Glomerular endothelial cell (primary cell): ENCODE results near the gene GJC3. TPM values are rescaled to one million over a fixed set of nuclear protein-coding genes. Genes with fewer than 3 reads are reported as not detected.
"Not testable (repeated sequence)": the region's sequence is repeated elsewhere in the genome, so short reads cannot be mapped to it uniquely, and the experiment has no call there.

Source experiments
- DNase-seq: peaks from one replicate; pipeline ENCODE4 v3.0.0-alpha.2; 2011; ENCODE audit warnings: low read depth, low spot score; ENCODE audit errors: extremely low read depth
- total RNA-seq: library from RNA; depleted of rRNA; stranded (reverse); fragments of >200 nt; gene quantifications from 2 replicates; pipeline ENCODE4 v1.2.3, GENCODE V29; 2015

GJC3 gene
- total RNA-seq, 1 donor from 2014 or later: 0.99 TPM

DNA sequence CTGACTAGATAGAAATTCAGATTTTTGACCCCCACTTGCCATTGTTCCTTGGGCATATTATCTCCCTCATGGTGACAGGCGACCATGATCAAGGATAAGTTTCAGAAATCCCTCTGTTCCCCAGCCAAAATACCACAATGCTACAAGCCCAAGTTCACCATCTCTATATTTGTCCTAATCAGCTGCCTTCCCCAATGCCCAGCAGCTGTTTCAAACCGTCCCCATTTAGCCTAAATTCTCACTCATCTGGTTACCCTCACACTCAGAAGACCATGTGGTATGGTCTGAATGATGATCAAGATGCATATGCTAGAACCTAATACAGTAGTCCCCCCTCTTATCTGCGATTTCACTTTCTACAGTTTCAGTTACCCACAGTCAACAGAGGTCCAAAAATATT, 956 bp upstream of the GJC3 start:
- DNase-seq: no peak

DNA sequence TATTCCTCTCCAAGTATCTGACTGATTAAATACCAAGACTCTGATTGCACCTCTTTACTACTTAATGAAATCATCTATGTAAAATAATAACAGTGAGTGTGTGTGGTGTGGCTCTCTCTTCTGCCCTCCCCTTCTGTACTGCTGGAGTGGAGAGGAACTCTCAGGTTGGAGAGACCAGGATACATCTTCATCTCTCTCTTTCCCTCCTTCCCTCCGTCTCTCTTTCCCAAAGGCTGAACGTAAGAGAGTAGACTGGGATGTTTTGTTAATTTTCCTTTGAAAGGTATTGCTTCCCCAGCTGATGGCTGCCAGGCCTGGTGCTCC, 272 bp upstream of the GJC3 start:
- DNase-seq: no peak

DNA sequence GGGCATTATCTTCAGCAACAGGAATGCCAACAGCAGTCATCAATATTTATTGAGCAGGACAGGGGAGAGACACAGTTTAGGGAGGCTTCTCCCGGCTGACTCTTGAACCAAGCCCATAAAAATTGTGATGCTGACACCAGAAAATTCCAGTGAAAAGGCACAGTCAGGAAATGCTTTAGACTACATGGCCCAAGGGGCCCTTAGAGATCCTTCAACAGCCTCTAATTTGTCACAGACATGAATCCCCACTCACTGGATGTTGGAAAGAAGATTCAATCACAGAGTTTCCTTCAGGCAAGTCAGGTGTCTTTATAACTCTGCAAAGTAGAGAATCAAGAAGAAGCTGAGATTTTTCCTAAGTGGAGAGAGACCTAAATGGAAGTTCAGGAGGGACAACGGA, 1.2 kb downstream of the GJC3 start:
- DNase-seq: no peak

DNA sequence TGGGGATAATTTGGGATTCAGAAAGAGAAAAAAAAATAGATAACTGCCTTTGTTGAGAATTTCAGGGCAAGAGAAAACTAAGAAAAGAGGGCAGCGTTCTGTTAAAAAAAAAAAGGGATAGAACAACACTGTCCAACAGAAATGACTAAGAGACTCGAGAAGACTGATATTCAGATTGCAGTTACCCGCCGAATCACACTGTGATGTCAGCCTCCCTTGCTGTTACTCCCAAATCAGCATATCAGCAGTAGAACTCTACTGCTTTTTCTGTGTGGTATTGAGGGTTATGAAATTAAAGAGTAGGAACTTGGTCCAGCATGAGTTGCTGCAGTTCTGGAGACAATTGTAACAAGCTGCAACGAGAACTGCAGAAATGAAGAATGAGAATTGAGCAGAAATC, 1.9 kb downstream of the GJC3 start:
- no peak for DNase-seq

DNA sequence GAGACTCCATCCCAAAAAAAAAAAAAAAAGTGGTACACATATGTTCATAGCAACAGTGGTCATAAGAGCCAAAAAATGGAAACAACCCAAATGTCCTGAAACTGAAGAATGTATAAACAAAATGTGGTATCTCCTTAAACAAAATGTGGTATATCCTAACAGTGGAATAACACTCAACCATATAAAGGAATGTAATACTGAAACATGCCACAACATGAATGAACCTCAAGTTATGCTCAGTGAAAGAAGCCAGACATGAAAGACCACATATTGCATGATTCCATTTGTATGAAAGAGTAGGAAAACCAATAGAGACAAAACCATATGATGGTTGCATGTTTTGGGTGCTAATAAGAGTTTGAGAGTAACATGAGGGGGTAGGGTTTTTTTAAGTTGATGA, 3.1 kb downstream of the GJC3 start:
- no peak for DNase-seq

DNA sequence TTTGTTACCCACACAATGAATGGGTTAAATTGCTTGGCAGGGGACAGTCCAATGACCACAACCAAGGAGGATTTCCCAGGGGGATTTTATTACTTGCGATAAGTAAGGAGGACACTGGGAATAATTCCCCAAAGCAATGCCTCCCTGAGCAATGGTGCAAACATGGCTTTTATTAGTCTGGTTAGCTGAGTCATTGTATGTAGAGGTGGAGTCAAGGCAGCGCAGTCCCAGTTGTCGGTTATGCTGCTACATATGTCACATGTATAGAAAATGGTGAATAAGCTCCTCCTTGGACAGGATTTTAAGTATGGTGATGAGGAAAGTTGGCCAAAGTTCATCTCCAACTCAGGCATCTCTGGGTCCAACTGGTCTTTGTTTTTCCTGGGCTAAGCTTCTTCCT, 6.2 kb downstream of the GJC3 start:
- no peak for DNase-seq

DNA sequence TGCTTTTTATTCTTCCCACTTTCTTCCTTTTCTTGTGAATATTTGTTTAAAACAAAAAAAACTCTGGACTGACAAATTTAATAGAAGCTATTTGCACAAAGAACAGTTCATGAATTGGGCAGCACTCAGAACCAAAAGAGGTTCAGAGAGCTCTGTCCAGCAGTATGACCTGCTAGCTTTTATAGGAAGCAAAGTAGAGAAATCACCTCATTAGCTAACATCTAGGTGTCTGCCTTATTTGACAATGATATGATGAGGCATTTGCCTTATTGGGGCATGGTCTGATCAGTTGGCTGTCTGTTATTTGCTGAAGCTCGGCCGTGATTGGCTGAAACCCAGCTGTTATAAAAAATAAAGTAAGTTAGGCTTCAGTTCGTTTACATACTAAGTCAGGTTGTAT, 9.3 kb downstream of the GJC3 start:
- no peak for DNase-seq

DNA sequence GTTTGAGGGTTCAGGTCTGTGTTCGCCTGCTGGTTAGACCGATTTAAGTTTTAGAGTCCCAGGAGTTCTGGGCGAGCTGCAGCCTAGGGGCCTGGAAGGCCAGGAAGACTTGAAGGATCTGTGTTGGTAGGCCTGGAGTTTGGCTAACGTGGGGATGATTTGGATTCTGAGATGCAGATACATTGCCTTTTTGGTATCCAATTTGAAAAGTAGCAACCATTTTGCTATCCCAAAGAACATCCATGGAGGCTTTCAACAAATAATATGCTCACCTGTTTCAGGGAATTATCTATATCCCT, 9.7 kb downstream of the GJC3 start:
- DNase-seq: no peak

DNA sequence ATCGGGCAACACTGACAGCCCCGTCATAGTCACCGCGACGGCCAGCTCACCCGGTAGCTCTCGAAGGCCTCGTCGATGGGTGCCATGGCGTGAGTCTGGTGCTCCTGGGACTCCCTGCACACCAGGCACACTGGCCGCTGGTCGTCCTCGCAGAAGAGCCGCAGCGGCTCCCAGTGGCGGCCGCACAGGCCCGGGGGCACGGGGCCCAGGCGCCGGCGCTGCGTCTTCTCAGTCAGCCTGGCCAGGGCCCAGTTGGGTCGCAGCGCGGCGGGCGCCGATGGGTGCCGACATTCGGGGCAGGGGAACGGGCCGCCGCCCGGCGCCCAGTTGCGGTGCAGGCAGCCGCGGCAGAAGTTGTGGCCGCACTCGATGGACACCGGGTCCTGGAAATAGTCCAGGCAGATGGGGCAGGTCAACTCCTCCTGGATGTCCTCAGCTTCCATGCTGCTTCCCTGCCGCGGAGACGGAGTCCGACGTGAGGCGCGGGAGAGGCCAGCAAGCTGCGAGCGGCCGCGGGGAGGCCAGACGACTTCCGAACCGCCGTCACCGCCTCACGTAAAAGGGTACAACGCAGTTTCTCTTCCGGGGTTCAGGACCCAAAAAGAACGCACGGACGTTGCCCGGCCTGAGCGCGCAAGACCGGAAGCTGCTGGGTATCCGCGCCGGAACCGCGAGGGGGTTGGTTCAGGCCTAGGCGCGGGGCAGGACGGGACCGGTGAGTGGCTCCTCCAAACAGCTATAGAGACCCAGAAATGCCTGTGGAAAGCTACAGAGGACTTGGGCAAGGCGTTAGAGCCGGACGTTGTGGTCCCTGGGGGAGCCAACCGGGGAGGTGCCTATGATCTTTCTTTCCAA, 10.2 kb downstream of the GJC3 start, which contains the start of gene TRIM4:
TSS of gene TRIM4 (minus strand) at position 572 of the 855 bp plus-strand sequence. CDS start at position 443, 129 bp downstream.
- DNase-seq: no peak

DNA sequence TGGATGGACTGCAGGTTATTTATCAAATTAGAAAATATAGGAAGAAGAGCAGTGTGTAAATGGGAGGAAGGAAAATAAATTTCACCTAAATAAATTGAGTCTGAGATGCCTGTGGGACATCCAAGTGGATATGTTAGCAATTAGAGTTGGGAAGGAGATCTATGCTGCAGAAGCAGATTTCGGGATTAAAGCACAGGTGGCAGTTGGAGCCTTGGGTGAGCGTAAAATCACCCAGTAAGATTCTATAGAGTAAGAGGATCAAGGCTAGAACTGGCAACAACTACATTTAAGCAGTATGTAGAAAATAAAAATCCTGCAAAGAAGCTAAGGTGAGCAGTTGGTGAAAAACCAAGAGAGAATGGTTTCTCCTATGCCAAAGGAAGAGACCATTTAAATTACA, 18.4 kb downstream of the GJC3 start:
- no peak for DNase-seq

DNA sequence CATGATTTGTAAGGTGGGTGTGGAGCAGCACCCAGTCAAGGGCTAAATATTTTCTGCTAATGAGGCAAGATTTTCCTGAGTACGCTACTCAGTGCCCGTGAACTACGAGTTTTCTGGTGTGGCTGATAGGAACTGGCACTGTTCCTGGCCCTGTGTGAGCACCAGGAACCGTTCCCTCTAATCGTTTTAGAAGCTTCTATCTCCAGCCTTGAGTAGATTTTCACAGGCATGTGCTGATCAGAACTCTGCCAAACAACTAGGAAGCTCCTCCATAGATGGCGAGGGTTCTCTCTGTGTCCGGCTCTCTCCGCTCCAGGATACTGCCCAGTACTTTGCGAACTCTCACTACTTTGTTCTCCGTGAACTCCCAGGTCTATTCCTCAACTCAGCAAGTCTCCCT, 27.8 kb downstream of the GJC3 start:
- DNase-seq: no peak

DNA sequence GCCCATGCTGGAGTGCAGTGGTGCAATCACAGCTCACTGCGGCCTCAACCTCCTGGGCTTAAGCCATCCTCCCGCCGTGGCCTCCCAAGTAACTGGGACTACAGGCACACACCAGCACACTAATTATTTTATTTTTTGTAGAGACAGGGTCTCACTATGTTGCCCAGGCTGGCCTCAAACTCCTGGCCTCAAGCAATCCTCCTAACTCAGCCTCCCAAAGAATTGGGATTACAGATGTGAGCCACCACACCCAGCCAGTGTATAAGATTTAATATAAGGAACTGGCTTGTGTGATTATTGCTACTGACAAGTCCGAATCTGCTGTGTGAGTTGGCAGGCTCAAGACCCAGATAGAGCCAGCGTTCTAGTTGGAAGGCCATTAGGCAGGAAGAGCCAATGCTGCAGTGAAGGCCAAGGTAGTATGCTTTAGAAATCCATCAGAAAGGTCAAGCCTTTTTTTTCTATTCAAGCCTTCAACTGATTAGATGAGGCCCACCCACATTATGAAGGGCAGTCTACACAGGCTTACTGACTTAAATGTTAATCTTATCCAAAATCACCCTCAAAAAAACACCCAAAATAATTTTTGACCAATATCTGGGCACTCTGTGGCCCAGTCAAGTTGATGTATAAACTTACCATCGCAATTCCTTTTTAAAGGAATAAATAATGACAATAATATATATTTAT, 29.4 kb downstream of the GJC3 start:
- DNase-seq: no peak

DNA sequence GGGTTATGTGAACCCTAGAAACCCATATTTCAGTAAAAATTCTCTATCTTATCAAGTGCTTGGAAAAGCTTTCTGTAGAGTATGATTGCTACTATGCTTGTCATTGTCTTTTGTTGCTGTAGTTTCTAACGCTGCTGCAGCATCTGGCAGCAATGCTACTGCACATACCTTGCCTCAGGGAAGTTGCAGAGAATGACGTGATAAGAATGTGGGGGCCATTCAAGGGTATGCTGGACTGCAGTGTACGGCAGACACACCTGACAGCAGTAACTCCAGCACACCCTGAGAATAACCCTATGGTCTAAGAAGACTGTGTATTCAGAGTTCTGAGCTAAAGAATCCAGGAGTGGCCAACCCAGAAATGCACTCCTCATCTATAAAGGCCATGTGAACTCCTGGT, 30.6 kb downstream of the GJC3 start:
- no peak for DNase-seq

DNA sequence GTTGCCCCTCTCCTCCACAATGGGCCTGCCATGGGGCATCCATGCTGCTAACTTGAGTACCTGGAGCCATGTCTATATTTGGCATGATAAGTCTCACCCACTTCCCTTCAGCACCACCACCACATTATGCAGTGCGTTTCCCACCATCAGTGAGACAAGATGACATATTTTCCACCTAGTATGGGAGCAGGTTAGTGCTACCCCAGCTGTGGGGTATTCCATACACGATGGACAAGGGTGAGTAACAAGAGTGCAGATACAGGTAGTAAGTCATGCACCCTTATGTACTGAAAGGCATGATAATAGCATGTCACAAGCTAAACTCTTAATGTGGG, 31.4 kb downstream of the GJC3 start:
- no peak for DNase-seq

DNA sequence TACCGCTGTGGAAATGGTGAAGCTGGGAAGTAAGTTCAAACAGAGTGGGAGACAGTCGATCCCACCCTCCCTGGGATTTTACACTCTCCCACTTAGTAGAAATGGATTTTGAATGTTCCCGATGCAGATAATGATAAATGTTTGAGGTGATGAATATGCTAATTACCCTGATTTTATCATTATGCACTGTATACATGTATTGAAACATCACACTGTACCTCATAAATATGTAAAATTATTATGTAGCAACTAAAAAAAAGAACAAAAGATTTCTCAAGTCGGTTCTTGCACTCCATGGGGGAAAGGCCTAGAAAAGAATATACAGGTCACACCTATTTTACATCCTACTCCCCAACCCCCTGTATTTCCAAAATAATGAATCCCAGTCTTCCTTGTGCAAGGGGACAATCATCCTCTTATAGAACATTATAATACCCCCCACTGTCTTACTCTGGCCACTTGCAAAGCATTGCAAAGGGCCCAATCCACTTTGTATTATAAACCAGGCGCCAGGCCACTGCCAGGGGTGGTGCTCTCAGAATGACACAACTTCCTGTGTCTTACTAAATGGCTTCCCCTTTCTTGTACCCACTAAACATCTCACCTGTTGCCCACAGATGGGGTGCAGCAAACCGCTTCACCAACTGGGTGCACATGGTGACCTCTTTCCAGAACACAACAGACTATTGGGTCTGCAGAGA, 31.9 kb downstream of the GJC3 start:
- no peak for DNase-seq

DNA sequence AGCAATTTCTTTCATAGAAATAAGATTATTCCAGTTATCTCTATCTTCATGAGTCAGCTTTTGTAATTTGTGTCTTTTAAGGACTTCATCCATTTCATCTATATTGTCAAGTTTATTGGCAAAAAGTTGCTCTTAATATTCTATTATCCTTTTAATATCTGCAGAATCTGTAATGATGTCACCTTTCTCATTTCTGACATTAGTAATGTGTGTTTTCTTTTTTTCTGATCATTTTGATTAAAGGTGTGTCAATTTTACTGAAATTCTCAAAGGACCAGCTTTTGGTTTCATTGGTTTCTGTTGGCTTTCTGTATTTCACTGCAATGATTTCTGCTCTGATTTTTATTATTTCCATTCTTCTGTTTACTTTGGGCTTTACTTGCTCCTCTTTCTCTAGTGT, 34.7 kb downstream of the GJC3 start:
- no peak for DNase-seq

DNA sequence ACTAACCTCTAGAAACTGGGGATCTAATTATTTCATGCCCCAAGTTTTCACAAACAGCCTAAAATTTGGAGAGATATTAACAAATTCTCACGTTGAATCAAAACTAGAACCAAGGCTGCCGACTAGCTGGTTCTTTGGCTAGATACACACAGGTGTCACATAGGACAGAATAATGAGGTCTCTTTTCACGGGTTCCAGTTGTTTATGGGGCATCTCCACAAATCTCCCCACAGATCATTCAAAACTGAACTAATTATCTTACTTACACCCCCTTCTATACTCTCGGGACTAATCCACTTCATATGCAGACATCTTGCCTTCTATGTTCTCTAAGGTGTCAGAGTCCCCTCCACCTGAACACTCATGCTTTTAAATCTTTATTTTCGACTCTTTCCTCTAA, 36.1 kb downstream of the GJC3 start:
- DNase-seq: no peak

DNA sequence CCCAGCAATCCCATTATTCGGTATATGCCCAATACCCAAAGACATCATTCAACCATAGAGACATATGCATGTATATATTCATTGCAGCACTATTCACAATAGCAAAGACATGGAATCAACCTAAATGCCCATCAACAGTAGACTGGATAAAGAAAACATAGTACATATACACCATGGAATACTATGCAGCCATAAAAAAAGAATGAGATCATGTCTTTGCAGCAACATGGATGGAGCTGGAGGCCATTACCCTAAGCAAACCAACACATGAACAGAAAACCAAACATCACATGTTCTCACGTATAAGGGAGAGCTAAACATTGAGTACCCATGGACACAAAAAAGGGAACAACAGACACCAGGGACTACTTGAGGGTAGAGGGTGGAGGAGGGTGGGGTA, 39.1 kb downstream of the GJC3 start:
- DNase-seq: not testable (repeated sequence)

DNA sequence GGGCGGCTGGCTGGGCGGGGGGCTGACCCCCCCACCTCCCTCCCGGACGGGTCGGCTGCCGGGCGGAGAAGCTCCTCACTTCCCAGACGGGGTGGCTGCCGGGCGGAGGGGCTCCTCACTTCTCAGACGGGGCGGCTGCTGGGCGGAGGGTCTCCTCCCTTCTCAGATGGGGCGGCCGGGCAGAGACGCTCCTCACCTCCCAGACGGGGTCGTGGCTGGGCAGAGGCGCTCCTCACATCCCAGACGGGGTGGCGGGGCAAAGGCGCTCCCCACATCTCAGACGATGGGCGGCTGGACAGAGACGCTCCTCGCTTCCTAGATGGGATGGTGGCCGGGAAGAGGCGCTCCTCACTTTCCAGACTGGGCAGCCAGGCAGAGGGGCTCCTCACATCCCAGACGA, 41.1 kb downstream of the GJC3 start:
- not testable (repeated sequence) for DNase-seq

DNA sequence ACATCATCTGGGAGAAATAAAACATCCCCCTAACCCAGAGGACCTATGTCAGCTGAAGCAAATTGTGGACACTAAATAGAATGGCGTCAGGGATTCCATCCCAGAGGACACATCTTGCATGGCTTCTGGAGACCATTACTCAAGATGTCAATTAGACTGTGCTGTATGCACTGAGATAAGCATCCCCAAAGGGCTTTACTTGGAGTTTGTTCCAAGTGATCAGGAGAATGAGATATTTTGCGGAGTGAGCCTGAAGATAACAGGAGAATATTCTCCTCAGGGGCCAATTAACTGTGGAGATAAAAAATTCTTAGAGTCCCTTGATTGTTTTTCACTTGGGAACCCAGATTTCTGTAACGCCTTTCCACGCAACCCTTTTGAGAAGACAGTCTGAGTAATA, 48.0 kb downstream of the GJC3 start:
- no peak for DNase-seq

DNA sequence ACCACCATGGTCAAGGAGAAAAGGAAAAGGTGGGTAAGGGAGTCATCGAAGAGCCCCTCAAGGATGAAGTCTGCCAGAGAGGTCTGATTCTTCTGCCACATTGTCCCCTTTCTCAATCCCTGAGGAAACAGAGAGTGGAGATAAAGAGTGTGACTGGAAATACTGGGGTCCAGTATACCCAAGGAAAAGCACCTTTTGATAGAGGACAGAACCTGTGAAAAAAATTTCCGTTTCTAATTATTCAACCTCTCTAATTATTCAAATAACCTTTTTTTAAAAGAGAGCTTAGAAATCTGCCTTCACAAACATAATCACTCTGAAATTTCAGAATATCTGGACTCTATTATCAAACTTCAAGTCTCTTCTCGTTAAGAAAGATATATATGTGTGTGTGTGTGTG, 52.5 kb downstream of the GJC3 start, which contains the start of gene OR2AE1:
TSS of gene OR2AE1 (minus strand) at position 101 of the 400 bp plus-strand sequence. CDS start at position 101, 0 bp downstream.
- DNase-seq: no peak

DNA sequence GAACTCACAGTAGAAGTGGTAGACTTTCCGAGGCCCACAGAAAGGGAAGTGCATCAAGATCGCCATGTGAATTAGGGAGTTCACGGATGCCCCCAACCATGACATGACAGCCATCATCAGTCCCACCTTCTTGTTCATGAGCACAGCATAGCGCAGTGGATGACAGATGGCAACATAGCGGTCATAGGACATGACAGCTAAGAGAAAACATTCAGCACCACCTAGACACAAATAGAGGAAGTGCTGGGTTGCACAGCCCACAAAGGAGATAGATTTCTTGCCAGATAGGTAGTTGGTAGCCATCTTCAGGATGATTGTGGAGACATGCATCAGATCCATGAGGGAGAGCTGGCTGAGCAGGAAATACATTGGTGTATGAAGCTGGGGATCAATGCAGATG, 52.9 kb downstream of the GJC3 start:
- DNase-seq: no peak
